Testis (tissue), 2 donors: ENCODE data around the gene INAFM2.

Experiments
- CTCF ChIP-seq, 3 experiments: fragments of 450-650 bp in 2 of 3; fragments of 200-600 bp in 1 of 3; sonication (generic) in 1 of 3; IDR thresholded peaks; one replicate each; pipeline ENCODE4 v1.5.1; 2016 to 2019; ENCODE audit warnings: antibody characterized with exemption in 3 of 3, mild to moderate bottlenecking in 2 of 3, moderate library complexity in 1 of 3
- POLR2A ChIP-seq: fragments of 450-650 bp; IDR thresholded peaks from one replicate; pipeline ENCODE4 v1.6.1; 2017; ENCODE audit warnings: antibody characterized with exemption, mild to moderate bottlenecking, moderate library complexity

- no peak for TF ChIP-seq CTCF (IDR thresholded peaks at IDR 0.05)
- no peak for TF ChIP-seq POLR2A
Observed at GRCh38 chr15:40361640-40362039, 38.1 kb downstream of the INAFM2 start.
